Measurements from ENCODE around the gene SPP2.
A peak's percentile ranks its signal among the peaks of the same experiment; 100 is the strongest.

SPP2 gene, protein sequence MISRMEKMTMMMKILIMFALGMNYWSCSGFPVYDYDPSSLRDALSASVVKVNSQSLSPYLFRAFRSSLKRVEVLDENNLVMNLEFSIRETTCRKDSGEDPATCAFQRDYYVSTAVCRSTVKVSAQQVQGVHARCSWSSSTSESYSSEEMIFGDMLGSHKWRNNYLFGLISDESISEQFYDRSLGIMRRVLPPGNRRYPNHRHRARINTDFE

DNA sequence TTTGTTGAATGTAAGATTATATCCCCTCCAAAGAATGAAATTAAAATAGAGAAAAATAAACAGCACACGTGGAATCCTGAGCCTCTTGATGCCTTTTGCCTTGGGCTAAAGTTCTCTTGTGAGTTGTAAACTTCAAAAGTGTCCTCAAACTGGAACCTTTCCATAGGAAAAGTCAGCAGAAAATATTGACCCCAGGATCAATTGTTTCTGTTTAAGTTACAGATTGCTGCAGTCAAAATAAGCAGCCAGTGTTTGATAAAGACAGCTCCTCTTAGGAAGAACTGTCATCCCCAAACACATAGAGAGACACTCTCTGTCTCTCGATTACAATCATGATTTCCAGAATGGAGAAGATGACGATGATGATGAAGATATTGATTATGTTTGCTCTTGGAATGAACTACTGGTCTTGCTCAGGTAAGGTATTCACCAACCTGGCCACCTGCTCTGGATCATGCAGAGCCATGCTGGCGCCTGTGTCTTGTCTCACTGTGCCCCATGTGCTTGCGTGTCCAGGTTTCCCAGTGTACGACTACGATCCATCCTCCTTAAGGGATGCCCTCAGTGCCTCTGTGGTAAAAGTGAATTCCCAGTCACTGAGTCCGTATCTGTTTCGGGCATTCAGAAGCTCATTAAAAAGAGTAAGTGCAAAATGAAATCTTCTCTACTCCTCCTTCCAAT lies at the start of gene SPP2:
Gene SPP2 (plus strand): TSS at position 248 of the 681 bp plus-strand sequence. CDS start 85 bp downstream, at position 333.
- no peak within 1 kb of the TSS for H3K4me3 ChIP-seq (ENCODE audit: low read length)
- TF ChIP-seq, protein P1, sequence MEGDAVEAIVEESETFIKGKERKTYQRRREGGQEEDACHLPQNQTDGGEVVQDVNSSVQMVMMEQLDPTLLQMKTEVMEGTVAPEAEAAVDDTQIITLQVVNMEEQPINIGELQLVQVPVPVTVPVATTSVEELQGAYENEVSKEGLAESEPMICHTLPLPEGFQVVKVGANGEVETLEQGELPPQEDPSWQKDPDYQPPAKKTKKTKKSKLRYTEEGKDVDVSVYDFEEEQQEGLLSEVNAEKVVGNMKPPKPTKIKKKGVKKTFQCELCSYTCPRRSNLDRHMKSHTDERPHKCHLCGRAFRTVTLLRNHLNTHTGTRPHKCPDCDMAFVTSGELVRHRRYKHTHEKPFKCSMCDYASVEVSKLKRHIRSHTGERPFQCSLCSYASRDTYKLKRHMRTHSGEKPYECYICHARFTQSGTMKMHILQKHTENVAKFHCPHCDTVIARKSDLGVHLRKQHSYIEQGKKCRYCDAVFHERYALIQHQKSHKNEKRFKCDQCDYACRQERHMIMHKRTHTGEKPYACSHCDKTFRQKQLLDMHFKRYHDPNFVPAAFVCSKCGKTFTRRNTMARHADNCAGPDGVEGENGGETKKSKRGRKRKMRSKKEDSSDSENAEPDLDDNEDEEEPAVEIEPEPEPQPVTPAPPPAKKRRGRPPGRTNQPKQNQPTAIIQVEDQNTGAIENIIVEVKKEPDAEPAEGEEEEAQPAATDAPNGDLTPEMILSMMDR (conservative IDR thresholded peaks at IDR 0.05; ENCODE audit: low read depth, low read length) = no peak
- DNase-seq (ENCODE audit: low read depth) = no peak

DNA sequence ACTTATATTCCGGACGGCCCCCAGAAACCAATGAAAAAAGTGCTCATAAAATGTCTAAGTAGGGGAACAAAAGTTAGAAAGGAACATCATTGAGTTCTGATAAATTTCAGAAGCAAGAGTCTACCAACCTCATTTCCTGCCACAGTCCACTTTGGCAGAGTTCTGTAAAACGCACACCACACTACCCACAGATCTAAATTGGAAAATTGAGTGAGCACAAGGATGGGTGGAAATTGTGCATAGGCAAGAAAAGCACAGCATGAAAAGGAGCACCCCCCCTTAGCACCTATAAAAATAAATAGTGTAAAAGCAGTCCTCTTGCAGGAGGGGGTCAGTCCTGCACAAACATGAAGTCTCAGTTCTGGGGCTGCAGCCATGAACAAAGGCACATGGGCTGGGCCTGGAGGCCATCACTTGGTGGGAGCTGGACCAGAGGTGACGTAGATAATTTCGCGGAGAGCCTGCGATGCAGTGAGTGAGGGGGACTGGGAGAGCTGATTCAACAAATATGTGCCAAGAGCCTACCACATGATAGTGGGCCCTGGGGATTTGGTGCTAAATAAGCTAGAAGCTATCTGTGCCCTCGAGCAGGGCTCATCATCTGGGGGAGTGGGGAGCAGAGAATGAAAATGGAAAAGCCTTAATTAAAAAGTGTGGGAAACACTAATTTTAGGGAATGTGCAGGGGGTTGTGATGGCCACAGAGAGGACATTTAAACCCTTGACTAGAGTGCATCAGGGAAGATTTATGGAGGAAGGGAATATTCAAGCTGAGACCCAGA lies 48.9 kb upstream of the SPP2 start:
- TF ChIP-seq, protein P1 (conservative IDR thresholded peaks at IDR 0.05; ENCODE audit: low read depth, low read length) = no peak
- no peak overlapping the region for H3K4me3 ChIP-seq (ENCODE audit: low read length)
- no peak for DNase-seq (ENCODE audit: low read depth)

DNA sequence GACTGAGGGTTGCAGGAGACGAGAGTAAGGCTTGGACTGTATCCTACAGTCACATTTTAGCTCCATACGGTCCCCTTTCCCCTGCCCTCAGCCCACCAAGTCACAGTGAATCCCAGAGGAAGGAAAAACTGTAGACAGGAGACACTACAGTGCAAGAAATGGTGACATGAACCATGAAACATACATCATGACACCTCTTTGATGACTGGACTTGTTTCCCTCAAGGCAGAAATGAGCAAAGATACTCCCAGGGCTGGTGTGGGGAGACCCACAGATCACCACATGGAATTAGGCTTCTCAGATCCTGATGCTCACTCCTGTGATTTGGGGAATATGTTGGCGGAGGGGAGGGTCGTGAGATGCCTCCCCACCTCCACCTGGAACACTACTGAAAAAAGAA lies 48.2 kb upstream of the SPP2 start:
- no peak overlapping the region for H3K4me3 ChIP-seq (ENCODE audit: low read length)
- DNase-seq (ENCODE audit: low read depth) = no peak
- TF ChIP-seq, protein P1 (conservative IDR thresholded peaks at IDR 0.05; ENCODE audit: low read depth, low read length) = no peak

DNA sequence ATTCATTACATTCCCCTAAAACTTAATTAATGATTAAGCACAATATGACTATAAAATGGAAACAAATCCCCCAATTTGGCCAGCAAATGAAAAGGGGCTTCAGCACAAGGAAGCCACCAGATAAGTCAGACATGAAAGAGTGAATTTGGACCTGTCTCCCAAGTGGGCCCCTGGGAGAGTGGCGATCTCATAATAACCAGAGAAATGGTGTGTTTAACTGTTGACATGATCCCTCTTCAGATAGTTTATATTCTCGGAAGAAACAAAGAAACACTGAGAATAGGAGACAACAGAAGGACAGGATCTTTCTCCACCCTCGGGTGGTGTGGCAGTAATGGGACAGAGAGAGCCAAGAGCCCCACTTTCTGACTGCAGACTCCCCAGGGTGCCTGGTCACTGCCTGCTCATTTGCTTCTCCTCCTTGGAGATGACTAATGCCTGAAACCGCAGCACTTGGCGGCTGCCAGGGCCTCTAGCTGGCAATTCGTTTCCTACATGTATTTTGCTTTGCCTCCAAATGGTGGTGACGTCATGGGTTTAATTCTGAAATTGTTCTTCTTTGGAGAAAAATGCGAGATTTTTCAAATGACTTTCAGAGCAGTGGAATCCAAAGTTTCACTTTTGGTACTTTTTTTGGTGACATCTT lies 46.4 kb upstream of the SPP2 start:
- TF ChIP-seq, protein P1 (conservative IDR thresholded peaks at IDR 0.05; ENCODE audit: low read depth, low read length) = peak; percentile 9
- DNase-seq (ENCODE audit: low read depth) = peak; percentile 77
- no peak overlapping the region for H3K4me3 ChIP-seq (ENCODE audit: low read length)

DNA sequence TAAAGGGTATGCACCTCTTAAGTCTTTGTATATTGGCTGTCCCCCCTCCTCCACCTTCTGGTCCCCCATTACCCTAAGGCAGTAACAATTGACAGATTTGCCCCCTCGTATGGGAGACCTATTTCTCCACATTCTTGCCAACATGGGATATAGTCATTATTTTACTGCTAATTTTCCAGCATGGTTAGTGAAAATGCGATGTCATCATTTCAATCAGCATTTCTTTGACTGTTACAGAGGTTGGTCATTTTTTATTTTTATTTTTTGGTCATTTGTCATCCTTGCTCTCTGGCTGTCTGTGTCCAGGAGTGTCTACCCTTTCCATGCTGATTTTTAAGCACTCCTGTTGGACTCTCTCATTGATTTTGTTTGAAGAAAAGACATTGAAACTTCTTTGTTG lies 45.4 kb upstream of the SPP2 start:
- no peak overlapping the region for H3K4me3 ChIP-seq (ENCODE audit: low read length)
- no peak for DNase-seq (ENCODE audit: low read depth)
- TF ChIP-seq, protein P1 (conservative IDR thresholded peaks at IDR 0.05; ENCODE audit: low read depth, low read length) = no peak

DNA sequence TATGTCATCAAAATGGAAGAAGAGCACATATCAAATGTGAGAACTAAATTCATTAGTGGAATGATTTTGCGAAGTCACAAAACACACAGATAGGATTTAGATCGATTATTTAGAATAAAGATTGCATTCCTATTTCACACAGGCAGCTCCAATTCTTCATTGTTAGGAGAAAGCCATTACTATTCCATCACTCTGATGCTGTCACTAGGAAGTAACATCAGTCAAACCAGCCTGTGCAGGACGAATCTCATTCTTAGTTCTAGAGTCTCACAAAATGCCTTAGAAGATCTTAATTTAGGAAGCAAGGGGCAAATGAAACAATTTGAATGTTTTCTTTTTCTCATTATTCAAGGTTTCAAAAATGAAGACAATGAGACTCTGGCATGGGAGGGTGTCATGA lies 44.0 kb upstream of the SPP2 start:
- TF ChIP-seq, protein P1 (conservative IDR thresholded peaks at IDR 0.05; ENCODE audit: low read depth, low read length) = no peak
- no peak overlapping the region for H3K4me3 ChIP-seq (ENCODE audit: low read length)
- DNase-seq (ENCODE audit: low read depth) = no peak
